ENCODE results near the gene HPN. TPM values are rescaled to one million over a fixed set of nuclear protein-coding genes. Genes with fewer than 3 reads are reported as not detected.

HPN gene
- total and polyA plus RNA-seq, 2 of the 13 experiments (the other 11 are each of a cell fraction or from before 2014, with no cell fraction given): 46.7 to 261 TPM

DNA sequence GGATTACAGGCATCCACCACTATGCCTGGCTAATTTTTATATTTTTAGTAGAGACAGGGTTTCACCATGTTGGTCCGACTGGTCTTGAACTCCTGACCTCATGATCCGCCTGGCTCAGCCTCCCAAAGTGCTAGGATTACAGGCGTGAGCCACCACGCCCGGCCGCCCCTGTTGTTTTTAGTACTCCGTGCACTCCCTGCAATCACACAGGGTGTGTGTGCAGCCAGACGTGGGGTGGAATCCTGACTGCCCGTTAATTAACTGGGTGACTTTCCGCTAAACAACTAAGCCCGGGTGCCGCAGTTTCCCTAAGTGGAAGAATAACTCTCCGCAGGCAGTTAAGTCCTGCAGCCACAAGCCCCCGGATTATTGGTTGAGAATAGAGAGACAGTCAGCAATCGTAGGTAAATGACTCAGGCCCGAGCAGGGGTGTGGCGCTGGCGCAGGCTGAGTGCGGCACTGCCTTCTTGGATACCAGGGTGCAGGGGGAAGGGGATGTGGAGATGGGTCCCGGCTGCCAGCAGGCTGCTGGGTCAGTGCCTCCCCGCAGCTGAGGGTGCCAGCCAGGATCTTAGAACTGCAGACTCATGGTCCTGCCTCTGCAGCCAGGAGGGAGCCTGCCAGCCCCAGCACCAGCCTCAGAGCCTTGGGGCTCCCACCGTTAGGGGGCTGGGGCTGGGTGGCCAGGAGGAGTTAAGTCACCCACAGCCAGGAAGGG lies 68.0 kb downstream of the HPN start:
- Histone ChIP-seq H3K9ac (ENCODE audit: insufficient read depth, low read depth, low read length) (no peak overlapping the region), H3K4me2 (ENCODE audit: low read depth, low read length) (no peak overlapping the region; the same call in 1 of the 2 replicates), H3K4me3 (replicated peaks in 1 of 3; ENCODE audit: insufficient read depth in 1 of 3, low read depth in 2 of 3, low read length in 3 of 3) (no peak overlapping the region), H4K20me1 (ENCODE audit: insufficient read depth, low read length) (no peaks in the 10 kb centered on the region), H3K27me3 (ENCODE audit: control insufficient read depth in 1 of 2, insufficient read depth in 2 of 2, low read length in 2 of 2) (no peaks in the 10 kb centered on the region), H3K4me1 (ENCODE audit: insufficient read depth, low read length) (peaks cover 69% of the 10 kb centered on the region), H3K79me2 (ENCODE audit: insufficient read depth, low read length) (no peaks in the 10 kb centered on the region), H3K36me3 (replicated peaks in 1 of 2; ENCODE audit: control insufficient read depth in 1 of 2, insufficient read depth in 2 of 2, low read length in 2 of 2) (no peaks in the 10 kb centered on the region), H2AFZ (ENCODE audit: low read length) (no peak overlapping the region), H3K27ac (ENCODE audit: extremely low read length, insufficient read depth, low read length) (no peak overlapping the region), H3K9me3 (ENCODE audit: low read length) (no peaks in the 10 kb centered on the region)
- ChIA-PET POLR2A (no interaction called here), CTCF (ENCODE audit: low intra/inter-chr PET ratio, low total read pairs) (no interaction called here)
- in situ Hi-C loops (cut with HindIII; ENCODE audit: extremely low pct_ligation_motif_present, low pct_unique_long_range_greater_than_20kb) (no loop called here), intact Hi-C loops (cut with micrococcal nuclease; ENCODE audit: unreplicated experiment) (no loop called here)
- WGBS (ENCODE audit: low lambda C conversion rate): 82% methylated on average over 22 of the region's 22 CpGs
- no peak for ATAC-seq
- TF ChIP-seq PTBP1 (IDR thresholded peaks at IDR 0.05; ENCODE audit: low read depth, low read length, poor library complexity, severe bottlenecking): no peak
- TF ChIP-seq HNRNPL (IDR thresholded peaks at IDR 0.05; ENCODE audit: low read depth, low read length): 0 out of 2 replicates have a peak, but pooled peaks have one; percentile 31
- no peak for FAIRE-seq
- DNase-seq (ENCODE audit: low spot score): no peak
- BruUV-seq (replicated peaks): no TSS peak

DNA sequence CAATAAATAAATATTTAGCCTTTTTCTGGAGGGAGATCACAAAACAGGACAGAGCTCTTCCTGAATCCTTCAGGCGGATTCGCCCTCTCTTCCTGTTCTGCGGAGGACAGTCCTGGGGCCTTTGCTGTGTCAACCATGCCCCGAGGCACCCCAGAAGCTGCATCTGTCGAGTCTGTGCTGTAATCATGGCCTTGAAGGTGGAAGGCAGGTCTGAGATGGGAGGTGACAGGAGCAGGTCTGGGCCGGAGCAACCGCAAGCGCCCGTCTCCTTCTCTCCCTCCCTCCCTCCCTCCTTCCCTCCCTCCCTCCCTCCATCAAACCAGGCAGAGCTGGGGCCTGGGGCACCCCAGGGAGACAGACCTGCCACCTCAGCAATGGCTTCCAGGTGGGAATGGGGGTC lies 69.5 kb downstream of the HPN start:
- Histone ChIP-seq H3K36me3 (replicated peaks in 1 of 2; ENCODE audit: control insufficient read depth in 1 of 2, insufficient read depth in 2 of 2, low read length in 2 of 2) (no peaks in the 10 kb centered on the region), H4K20me1 (ENCODE audit: insufficient read depth, low read length) (no peaks in the 10 kb centered on the region), H3K27ac (ENCODE audit: extremely low read length, insufficient read depth, low read length) (no peak overlapping the region), H3K27me3 (ENCODE audit: control insufficient read depth in 1 of 2, insufficient read depth in 2 of 2, low read length in 2 of 2) (0 out of 5 replicates have a peak, but pooled peaks cover 0 to 4% of the 10 kb centered on the region in 2 experiments), H3K4me3 (replicated peaks in 1 of 3; ENCODE audit: insufficient read depth in 1 of 3, low read depth in 2 of 3, low read length in 3 of 3) (no peak overlapping the region; a peak in 2 of 6 replicates), H3K4me1 (ENCODE audit: insufficient read depth, low read length) (peaks cover 83% of the 10 kb centered on the region), H3K79me2 (ENCODE audit: insufficient read depth, low read length) (no peaks in the 10 kb centered on the region), H3K4me2 (ENCODE audit: low read depth, low read length) (peak overlapping the region; percentile 44), H3K9ac (ENCODE audit: insufficient read depth, low read depth, low read length) (no peak overlapping the region), H3K9me3 (ENCODE audit: low read length) (no peaks in the 10 kb centered on the region), H2AFZ (ENCODE audit: low read length) (peak overlapping the region; percentile 17)
- CTCF ChIA-PET (ENCODE audit: low intra/inter-chr PET ratio, low total read pairs): no interaction called here
- no peak for DNase-seq (ENCODE audit: low spot score)
- no peak for ATAC-seq
- FAIRE-seq: no peak
- no peak for TF ChIP-seq ZNF451 (CRISPR knock-in tag; IDR thresholded peaks at IDR 0.05)
- TF ChIP-seq PCBP1 (IDR thresholded peaks at IDR 0.05; ENCODE audit: borderline replicate concordance, low read depth, low read length): peak; percentile 85; the same call in 1 of the 2 replicates
- no peak for TF ChIP-seq KDM1A (CRISPR knock-in tag; IDR thresholded peaks at IDR 0.05)
- no peak for TF ChIP-seq ZNF883 (CRISPR knock-in tag; IDR thresholded peaks at IDR 0.05; ENCODE audit: not compliant biosample characterization)
- BruUV-seq (replicated peaks): no TSS peak
- in situ Hi-C loops (cut with HindIII; ENCODE audit: extremely low pct_ligation_motif_present, low pct_unique_long_range_greater_than_20kb): no loop called here
- intact Hi-C loops (cut with micrococcal nuclease; ENCODE audit: unreplicated experiment): no loop called here
- 36% methylated on average over 5 of the region's 9 CpGs for WGBS (ENCODE audit: low lambda C conversion rate)
- POLR2A ChIA-PET: no interaction called here
